Posterior vena cava (tissue), 2 donors: ENCODE measurements around the gene BRIP1. TPM values are rescaled to one million over a fixed set of nuclear protein-coding genes. Genes with fewer than 3 reads are reported as not detected.

Experiments used
- DNase-seq: peaks from one replicate; pipeline ENCODE4 v3.0.0-alpha.2; 2020; ENCODE audit warnings: low spot score
- intact Hi-C, 2 donors: fragments of 100-400 bp; cut with DNase I; formaldehyde crosslinking; loops; one replicate each; pipeline versions ENCODE4 v1.14.1 to v1.14.2; 2022 to 2023
- total RNA-seq, 2 donors: library from RNA; stranded (reverse); fragmentation: NEBNext Ultra II Directional; extraction: Animal tissue kit (Norgen Biotek cat#: 25700); gene quantifications; one replicate each; pipeline ENCODE4 v1.2.1, GENCODE V29; 2021
- donor health status: DM: yes; HTN: yes; CAD: no.
- donor health status: DM: yes; HTN: yes; CAD: no.

BRIP1 gene
- total RNA-seq, 2 donors from 2014 or later: 0.43 to 0.69 TPM

DNA sequence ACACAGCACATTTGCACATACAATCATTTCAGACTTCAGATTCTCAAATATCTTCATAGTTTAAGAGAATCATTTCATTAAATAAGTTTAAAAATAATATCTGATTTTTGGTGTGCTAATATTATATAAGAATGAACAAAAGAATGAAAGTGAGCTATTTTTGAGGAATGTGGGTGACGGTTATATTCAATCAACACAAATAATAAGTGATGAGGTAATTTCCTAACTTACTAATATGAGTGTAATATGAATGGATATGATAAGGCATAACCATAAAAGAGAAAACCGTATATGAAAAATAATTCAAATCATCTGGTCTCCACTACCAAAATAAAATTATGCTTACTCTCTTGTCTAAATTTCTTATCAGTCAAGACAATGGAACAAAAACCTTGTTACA is 203.9 kb downstream of the BRIP1 start:
- no peak for DNase-seq
- intact Hi-C loops: no loop called here

DNA sequence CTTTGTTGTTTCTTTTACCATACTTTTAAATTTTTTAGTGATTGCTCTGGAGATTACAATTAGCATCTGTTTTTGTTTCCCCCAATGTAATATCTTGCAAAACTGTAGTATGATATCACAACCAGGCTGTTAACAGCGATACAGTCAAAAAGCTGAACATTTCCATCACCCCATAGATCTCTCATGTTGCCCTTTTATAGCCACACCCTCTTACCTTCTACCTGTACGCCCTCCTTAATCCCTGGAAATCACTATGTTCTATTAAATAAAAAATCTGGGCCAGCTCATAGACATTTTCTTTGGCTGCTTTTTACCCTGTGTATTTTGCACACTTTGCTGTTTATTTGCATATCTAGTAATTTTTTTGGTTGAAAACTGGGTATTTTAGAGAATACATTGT is 205.1 kb downstream of the BRIP1 start:
- intact Hi-C loops: no loop called here

DNA sequence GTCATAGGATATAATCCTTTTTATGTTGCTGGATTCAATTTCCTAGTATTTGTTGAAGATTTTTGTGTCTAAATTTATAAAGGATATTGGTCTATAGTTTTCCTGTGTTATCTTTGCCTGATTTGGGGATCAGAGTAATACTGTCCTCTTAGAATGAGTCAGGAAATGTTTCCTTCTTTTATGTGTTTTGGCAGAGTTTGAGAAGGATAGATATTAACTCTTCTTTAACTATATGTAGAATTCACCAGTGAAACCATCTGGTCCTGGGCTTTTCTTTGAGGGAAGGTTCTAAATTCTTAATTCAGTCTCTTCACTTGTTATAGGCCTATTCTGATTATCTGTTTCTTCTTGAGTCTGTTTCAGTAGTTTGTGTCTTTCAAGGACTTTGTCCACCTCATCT is 206.0 kb downstream of the BRIP1 start:
- DNase-seq: no peak
- intact Hi-C loops: no loop called here

More for the DNA sequence above, 205.1 kb downstream of the BRIP1 start:
- no peak for DNase-seq

DNA sequence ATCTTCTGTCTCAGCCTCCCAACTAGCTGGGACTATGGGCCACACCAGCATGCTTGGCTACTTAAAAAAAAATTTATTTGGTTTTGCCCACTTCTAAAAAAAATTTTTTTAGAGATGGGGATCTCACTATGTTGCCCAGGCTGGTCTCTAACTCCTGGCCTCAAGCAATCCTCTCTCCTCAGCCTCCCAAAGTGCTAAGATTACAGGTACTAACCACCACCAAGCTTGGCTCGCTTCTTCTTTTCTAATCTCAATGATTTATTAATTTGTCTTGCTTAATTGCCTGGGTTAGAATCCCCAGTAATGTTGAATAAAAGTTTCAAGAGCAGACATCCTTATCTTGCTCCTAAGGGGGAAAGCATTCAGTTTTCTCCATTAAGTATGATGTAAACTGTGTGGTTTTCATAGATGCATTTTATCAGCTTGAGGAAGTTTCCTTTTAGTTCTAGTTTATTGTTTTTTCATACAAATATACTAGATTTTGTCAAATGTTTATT is 206.6 kb downstream of the BRIP1 start:
- no peak for DNase-seq
- intact Hi-C loops: no loop called here

DNA sequence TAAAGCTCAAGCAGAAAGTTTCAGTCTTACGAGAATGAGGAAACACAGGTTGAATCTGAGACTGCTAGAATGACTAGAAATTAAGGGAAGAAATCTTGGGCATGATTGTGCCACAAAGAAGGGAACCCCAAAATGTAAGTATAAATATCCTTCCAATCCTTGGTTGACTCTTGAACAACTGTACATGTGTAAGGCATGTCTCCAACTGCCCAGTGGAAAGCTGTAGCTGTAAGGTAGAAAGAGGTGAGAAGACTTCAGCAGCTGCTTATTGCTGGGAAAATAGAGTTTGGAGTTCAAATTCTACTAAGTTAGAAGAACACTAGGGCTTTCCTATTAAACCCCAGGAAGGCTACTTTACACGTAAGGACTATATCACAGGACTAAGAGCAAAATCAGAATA is 212.6 kb downstream of the BRIP1 start:
- intact Hi-C loops: no loop called here
- DNase-seq: no peak

DNA sequence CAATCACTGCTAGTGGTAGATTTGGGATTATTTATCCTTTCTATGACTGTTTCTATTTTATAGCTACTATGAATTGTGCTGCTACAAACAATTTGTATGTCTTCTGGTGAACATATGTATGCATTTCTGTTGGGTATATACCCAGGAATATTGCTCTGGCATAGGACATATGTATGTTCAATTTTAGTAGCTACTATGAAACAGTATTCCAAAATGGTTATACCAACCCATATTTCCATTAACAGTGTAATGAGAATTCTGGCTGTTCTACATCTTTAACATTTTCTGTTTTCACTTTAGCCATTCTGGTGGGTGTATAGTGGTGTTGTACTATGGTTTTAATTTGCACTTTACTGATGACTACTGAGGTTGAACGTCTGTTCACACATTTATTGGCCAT is 214.7 kb downstream of the BRIP1 start:
- DNase-seq: no peak
- intact Hi-C loops: no loop called here

DNA sequence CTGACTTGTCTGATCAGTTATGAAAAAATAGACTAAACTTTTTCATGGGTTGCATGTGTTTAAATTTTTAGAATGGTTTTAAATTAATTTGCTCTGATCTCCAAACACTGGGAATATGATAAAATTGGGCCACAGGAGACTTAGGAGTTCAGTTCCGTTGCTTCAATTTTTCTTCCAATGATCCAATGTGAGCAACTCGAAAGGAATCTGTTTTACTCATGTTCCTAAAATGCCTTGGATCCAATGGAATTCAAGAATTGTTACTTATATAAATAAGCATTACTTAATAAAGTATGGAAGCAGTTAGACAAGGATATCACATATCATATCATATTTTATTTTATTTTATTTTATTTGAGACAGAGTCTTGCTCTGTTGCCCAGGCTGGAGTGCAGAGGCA is 216.3 kb downstream of the BRIP1 start:
- intact Hi-C loops: no loop called here
- no peak for DNase-seq

DNA sequence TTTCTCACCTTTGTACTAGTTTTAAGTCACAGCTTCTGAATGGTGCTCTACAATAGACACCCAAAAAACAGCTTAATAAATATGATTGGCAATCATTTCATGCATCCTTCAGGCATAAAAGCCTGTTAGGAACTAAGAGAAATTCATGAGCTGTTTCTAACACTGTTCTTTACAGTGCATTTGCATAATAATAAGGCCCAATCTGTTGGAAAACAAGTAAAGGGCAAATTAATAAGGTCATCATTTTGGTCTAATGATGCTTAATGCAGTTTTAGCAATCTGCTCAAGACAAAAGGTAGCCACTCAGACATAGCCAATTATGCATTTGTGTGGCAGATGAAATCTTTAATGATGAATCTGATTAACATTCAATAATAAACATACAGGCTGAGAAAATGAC is 216.8 kb downstream of the BRIP1 start:
- intact Hi-C loops: no loop called here
- DNase-seq: no peak

DNA sequence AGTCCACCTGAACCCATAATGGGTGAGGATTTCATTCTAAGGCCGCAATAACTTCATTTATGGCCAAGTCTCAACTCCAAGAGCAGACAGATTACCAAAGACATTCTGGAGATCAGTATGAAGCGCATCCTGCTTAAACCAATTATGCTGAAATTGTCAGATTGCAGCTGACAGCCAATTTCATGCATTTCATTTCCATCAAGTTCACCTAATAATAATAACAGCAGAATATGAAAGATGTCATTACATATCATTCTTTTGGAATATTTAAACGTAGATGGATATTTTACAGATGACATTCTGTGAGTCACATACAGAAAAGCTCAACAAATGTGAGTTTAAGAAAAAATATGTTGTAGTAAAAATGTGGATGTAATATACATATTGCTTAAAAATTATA is 217.4 kb downstream of the BRIP1 start:
- intact Hi-C loops: no loop called here
- DNase-seq: no peak

DNA sequence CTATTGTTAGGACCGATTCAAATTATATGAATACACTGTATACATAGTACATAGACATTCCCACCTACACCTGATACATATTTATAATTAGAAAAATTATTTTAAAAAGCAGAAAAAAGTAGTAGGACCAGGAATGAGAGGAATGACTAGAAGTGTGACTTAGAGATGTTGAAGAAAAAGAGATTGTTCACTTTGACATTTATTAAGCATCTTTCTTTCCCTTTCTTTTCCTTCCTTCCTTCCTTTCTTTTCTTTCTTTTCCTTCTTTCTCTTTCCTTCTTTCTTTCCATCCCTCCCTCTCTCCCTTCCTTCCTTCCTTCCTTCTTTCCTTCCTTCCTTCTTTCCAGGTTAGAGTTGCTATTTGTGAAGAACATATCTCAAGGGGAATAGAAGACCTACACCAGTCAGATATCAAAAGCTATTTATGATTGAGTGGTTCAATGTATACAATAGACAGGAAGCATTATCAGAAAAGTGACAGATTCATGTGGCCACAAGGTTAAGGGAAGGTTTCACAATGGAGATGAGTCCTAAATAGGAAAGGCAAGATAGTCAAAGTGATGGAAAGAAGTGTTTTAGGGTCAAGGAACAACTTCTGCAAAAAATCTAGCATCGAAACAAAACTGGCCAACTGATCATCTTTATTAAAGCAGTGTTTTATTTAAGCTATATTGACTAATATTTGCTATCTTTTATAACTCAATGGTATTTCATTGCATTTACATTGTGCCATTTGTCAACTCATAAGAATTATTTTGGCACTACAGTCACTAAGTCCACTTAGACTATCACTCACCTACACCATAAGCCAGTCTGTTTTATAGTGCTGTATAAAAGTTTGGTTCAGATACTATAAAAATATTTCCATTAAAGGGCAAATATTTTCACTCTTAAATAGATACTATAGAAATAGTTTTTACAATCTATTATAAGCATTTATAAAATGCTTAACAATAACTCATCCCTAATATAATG is 218.2 kb downstream of the BRIP1 start:
- intact Hi-C loops: no loop called here
- DNase-seq: no peak

DNA sequence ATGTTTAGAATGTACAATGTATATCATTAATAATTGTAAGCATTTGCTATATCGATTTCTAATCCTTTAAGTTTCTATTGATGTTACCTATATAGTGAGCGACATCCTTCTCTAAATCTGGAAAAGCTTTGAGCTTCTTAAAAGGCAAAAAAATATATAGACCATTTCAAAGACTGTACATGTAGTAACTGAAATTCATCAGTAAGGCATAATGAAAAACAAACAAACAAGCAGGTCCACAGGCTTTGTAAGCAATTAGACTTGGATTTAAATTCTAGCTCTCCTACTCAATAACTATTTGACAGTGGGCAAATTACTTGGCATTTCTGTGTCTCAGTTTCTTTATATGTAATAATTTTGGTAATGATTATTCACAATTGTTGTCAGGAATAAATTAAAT is 220.6 kb downstream of the BRIP1 start:
- intact Hi-C loops: no loop called here
- DNase-seq: no peak

DNA sequence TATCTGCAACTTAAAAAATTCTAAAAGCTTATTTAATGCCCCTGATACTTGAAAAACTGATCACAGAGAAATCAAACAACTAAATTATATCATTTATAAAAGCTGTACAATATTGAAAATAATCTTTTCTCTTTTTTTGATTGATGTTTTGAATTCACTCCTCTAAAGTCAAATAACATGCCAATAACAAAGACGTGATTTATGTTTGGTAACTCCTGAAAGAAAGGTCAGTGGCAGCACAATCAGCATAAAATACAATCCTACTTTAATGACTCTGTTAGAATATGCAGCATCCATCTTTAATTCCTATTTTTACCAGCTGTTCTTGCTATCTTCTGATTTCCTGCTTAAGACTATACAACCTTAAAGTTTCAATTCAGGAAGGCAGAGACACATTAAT is 221.6 kb downstream of the BRIP1 start:
- DNase-seq: no peak
- intact Hi-C loops: no loop called here

DNA sequence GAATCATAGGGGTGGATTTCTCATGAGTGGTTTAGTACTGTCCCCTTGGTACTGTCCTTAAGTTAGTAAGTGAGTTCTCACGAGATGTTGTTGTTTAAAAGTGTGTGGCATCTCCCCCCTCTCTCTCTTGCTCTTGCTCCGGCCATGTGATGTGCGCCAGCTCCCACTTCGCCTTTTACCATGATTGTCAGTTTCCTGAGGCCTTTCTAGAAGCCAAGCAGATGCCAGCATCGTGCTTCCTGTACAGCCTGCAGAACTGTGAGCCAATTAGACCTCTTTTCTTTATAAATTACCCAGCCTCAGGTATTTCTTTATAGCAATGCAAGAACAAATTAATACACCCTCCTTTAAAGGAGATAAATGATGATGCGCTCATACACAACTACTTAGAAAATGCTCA is 222.2 kb downstream of the BRIP1 start:
- DNase-seq: no peak
- intact Hi-C loops: no loop called here

DNA sequence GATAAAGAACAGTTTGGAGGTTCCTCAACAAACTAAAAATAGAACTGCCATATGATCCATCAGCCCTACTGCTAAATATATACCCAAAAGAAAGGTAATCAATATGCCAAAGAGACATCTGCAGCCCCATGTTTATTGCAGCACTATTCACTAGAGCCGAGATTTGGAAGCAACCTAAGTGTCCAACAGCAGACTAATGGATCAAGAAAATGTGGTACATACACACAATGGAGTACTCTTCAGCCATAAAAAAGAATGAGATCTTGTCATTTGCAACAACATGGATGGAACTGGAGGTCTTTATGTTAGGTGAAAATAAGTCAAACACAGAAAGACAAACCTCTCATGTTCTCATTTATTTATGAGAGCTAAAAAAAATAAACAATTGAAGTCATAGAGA is 223.5 kb downstream of the BRIP1 start:
- no peak for DNase-seq
- intact Hi-C loops: no loop called here

DNA sequence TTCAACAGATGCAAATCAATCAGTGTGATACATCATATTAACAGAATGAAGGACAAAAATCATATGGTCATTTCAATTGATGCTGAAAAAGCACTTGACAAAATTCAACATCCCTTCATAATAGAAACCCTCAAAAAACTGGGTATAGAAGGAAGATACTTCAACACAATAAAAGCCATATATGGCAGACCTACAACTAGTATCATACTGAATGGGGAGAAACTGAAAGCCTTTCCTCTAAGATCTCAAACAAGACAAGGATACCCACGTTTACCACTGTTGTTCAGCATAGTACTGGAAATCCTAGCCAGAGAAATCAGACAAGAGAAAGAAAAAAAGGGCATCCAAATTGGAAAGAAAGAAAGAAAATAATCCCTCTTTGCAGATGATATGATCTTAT is 225.2 kb downstream of the BRIP1 start:
- intact Hi-C loops: no loop called here
- DNase-seq: no peak

DNA sequence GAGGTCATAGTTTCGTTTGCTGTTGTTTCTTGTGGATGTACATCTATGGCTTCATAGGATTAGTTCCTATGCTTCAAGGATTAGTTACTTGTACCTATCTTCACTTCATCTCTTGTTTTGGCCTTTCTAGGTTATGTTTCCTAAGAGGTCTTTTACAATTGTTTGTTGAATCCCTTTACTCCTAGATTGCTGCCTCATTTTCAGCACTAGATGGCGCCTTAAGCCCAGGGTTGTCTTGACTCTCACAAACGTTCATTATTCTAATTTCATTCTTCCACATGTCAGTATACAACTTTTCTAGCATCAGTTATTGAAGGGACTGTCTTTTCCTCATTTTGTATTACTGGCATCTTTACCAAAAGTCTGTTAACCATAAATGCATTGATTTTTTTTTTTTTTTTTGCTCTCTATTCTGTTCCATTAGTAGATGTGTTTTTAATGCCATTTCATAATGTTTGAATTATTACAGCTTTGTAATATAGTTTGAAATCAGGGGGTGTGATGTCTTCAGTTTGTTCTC is 227.4 kb downstream of the BRIP1 start:
- no peak for DNase-seq
- intact Hi-C loops: no loop called here

DNA sequence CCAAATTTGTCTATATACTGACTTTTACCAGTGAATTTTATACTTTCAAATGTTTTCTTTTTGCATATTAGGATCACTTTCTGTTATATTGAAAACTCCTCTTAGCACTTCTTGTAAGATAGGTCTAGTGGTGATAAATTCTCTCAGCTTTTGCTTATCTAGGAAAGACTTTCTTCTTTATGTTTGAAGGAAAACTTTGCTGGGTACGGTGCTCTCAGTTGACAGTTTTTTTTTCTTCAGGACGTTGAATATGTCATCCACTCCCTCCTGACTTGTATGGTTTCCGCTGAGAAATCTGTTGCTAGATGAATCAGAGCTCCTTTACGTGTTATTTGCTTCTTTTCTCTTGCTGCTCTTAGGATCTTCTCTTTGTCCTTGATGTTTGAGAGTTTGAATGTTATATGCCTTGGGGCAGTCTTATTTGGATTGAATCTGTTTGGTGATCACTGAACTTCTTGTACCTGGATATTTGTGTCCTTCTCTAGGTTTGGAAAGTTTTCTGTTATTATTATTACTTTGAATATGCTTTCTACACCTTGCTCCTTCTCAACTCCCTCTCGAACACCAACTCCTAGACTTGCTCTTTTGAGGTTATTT is 228.3 kb downstream of the BRIP1 start:
- DNase-seq: no peak
- intact Hi-C loops: no loop called here

DNA sequence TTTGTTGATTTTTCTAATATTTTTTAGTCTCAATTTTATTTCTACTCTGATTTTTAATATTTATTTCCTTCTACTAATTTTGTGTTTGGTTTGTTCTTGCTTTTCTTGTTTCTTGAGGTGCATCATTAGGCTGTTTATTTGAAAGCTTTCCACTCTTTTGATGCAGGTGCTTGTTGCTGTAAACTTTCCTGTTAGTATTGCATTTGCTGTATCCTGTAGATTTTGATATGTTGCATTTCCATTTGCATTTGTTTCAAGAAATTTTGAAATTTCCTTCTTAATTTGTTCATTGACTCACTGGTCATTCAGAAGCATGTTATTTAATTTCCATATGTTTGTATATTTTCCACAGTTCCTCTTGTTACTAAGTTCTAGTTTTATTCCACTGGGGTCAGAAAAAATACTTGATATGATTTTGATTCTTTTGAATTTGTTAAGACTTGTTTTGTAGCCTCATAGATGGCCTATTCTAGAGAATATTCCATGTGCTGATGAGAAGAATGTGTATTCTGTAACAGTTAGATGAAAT is 229.3 kb downstream of the BRIP1 start:
- no peak for DNase-seq
- intact Hi-C loops: no loop called here

DNA sequence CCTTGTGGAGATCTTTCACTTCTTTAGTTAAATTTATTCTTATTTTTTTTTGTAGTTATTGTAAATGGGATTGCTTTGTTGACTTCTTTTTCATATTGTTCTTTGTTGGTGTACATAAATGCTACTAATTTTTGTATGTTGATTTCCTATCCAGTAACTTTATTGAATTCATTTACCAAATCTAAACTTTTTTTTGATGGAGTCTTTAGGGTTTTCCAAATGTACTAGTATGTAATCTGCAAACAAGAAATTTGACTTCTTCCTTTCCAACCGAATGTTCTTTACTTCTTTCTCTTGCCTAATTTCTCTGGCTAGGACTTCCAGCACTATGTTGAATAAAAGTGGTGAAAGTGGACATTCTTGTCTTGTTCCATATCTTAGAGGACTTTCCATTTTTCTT is 230.5 kb downstream of the BRIP1 start:
- DNase-seq: no peak
- intact Hi-C loops: no loop called here

DNA sequence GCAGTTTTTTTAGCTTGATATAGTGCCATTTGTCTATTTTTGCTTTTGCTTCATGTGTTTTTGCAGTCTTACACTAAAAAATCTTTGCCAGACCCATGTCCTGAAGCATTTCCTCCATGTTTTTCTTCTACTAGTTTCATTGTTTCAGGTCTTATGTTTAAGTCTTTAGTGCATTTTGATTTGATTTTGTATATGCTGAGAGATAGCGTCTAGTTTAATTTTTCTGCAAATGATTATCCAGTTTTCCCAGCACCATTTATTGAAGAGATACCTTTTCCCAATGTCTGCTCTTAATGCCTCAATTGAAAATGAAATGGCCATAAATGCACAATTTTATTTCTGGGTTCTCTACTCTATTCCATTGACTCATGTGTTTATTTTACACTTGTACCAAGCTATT is 231.5 kb downstream of the BRIP1 start:
- DNase-seq: no peak
- intact Hi-C loops: no loop called here
